ENCODE measurements around the gene MAPK14. TPM values are rescaled to one million over a fixed set of nuclear protein-coding genes. Genes with fewer than 3 reads are reported as not detected.

MAPK14 gene
- total and polyA plus RNA-seq, 2 of the 4 experiments (the other 2 are of a cell fraction), result 28.4 to 74.4 TPM

DNA sequence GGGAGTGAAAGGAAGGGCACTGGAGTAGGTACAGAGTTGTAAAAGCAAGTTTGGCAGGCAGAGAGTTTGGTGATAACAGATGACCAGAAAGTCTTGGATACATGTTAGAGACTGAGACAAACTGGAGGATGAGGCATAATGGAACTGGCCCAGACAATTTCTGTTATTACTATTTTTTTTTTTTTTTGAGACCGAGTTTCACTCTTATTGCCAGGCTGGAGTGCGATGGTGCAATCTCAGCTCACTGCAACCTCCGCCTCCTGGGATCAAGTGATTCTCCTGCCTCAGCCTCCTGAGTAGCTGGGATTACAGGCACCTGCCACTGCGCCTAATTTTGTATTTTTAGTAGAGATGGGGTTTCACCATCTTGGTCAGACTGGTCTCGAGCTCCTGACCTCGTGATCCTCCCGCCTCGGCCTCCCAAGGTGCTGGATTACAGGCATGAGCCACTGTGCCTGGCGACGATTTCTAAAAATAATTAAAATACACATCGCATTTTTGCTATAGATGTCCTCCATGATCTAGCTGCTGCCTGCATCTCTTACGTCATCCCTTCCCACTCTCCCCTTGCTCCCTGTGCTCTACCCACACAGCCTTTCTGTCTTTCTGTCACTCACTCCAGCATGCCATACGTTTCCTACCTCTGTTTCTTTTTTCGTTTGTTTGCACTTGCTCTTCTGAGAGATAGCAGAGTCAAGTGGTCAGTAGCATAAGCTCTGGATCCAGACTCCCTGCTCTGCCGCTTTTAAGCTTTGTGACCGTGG lies 23.5 kb downstream of the MAPK14 start:
- Histone ChIP-seq H3K4me2 (ENCODE audit: low read depth, low read length) (no peak overlapping the region), H4K5ac (ENCODE audit: low read depth, low read length) (no peak overlapping the region), H3K4me1 (ENCODE audit: control insufficient read depth, insufficient read depth, low read length) (peaks cover 9% of the 10 kb centered on the region), H4K8ac (ENCODE audit: low read depth in 2 of 2, low read length in 2 of 2) (no peak overlapping the region), H3K4ac (ENCODE audit: low read depth, low read length) (no peak overlapping the region), H2BK15ac (ENCODE audit: low read depth, low read length) (no peak overlapping the region), H3K36me3 (ENCODE audit: control insufficient read depth, insufficient read depth, low read length) (peaks cover 6% of the 10 kb centered on the region), H3K27ac (ENCODE audit: insufficient read depth, low read length) (no peak overlapping the region), H2BK5ac (ENCODE audit: low read depth, low read length, poor library complexity, severe bottlenecking) (no peak overlapping the region), H2AK5ac (ENCODE audit: low read depth, low read length) (no peak overlapping the region), H3K14ac (replicated peaks; ENCODE audit: low read depth, low read length) (no peak overlapping the region), H3K79me1 (ENCODE audit: low read depth in 1 of 2, low read length in 2 of 2) (peaks cover 45 to 71% of the 10 kb centered on the region in 2 experiments), H3K9ac (ENCODE audit: low read depth, low read length) (no peak overlapping the region), H3K9me3 (ENCODE audit: control insufficient read depth, insufficient read depth, low read length) (no peaks in the 10 kb centered on the region), H3K4me3 (ENCODE audit: insufficient read depth, low read depth, low read length) (no peak overlapping the region), H2BK20ac (ENCODE audit: low read depth, low read length) (no peak overlapping the region), H3K56ac (ENCODE audit: extremely low read depth, insufficient read depth, low read length) (no peak overlapping the region), H3K9me1 (ENCODE audit: insufficient read depth, low read length) (peaks cover 6% of the 10 kb centered on the region), H3K23ac (ENCODE audit: low read depth, low read length) (no peak overlapping the region), H2BK120ac (ENCODE audit: low read depth, low read length) (no peak overlapping the region), H3K27me3 (ENCODE audit: control insufficient read depth, insufficient read depth, low read length) (no peaks in the 10 kb centered on the region), H2AFZ (replicated peaks; ENCODE audit: low read length, poor library complexity) (no peak overlapping the region), H2AK9ac (replicated peaks; ENCODE audit: low read depth, low read length, poor library complexity) (no peak overlapping the region), H4K20me1 (ENCODE audit: insufficient read depth, low read length) (peaks cover 67% of the 10 kb centered on the region), H4K91ac (ENCODE audit: insufficient read depth, low read depth, low read length) (no peak overlapping the region), H3K18ac (ENCODE audit: low read depth, low read length) (no peak overlapping the region)
- DNase-seq (no peak), ATAC-seq (ENCODE audit: low read depth) (no peak)
- dilution Hi-C loops (cut with HindIII; ENCODE audit: low sequenced_read_pairs, unreplicated experiment) (no loop called here), in situ Hi-C loops (cut with MboI; ENCODE audit: low sequenced_read_pairs) (no loop called here), intact Hi-C loops (cut with micrococcal nuclease) (no loop called here)
- no TSS peak for BruUV-seq (replicated peaks)
- TF ChIP-seq MAZ (IDR thresholded peaks at IDR 0.05; ENCODE audit: borderline replicate concordance, low read depth, low read length) (no peak), RAD21 (IDR thresholded peaks at IDR 0.05; ENCODE audit: low read length) (no peak), NFE2L2 (IDR thresholded peaks at IDR 0.05; ENCODE audit: low read depth, low read length) (no peak), RFX5 (IDR thresholded peaks at IDR 0.05; ENCODE audit: low read depth, low read length) (no peak), CHD1 (IDR thresholded peaks at IDR 0.05; ENCODE audit: low read depth, low read length) (no peak), MXI1 (IDR thresholded peaks at IDR 0.05; ENCODE audit: borderline replicate concordance, low read depth, low read length) (no peak), FOS (IDR thresholded peaks at IDR 0.05; ENCODE audit: low read depth, low read length) (no peak), RCOR1 (IDR thresholded peaks at IDR 0.05; ENCODE audit: insufficient replicate concordance, low read length) (no peak), SMC3 (IDR thresholded peaks at IDR 0.05; ENCODE audit: low read depth, low read length) (no peak)
- TF ChIP-seq, protein P1, sequence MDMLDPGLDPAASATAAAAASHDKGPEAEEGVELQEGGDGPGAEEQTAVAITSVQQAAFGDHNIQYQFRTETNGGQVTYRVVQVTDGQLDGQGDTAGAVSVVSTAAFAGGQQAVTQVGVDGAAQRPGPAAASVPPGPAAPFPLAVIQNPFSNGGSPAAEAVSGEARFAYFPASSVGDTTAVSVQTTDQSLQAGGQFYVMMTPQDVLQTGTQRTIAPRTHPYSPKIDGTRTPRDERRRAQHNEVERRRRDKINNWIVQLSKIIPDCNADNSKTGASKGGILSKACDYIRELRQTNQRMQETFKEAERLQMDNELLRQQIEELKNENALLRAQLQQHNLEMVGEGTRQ (IDR thresholded peaks at IDR 0.05; ENCODE audit: low read depth, low read length), result no peak
- TF ChIP-seq, protein P2, sequence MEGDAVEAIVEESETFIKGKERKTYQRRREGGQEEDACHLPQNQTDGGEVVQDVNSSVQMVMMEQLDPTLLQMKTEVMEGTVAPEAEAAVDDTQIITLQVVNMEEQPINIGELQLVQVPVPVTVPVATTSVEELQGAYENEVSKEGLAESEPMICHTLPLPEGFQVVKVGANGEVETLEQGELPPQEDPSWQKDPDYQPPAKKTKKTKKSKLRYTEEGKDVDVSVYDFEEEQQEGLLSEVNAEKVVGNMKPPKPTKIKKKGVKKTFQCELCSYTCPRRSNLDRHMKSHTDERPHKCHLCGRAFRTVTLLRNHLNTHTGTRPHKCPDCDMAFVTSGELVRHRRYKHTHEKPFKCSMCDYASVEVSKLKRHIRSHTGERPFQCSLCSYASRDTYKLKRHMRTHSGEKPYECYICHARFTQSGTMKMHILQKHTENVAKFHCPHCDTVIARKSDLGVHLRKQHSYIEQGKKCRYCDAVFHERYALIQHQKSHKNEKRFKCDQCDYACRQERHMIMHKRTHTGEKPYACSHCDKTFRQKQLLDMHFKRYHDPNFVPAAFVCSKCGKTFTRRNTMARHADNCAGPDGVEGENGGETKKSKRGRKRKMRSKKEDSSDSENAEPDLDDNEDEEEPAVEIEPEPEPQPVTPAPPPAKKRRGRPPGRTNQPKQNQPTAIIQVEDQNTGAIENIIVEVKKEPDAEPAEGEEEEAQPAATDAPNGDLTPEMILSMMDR (conservative IDR thresholded peaks at IDR 0.05; ENCODE audit: low read depth, low read length), result no peak
- WGBS, 2 experiments (ENCODE audit: extremely low coverage in 2 of 2, insufficient read length in 1 of 2), result 100% methylated on average over 2 of the region's 16 CpGs; no CpG with 5 or more reads in 1 of the 2 experiments
- ChIA-PET POLR2A (ENCODE audit: unreplicated experiment) (no interaction called here), CTCF (interaction anchor here (1.0 kb wide), 1 partner anchor 44 kb away, joined by 3 read pairs; no protein-coding TSS in a partner anchor)
